ENCODE data around the gene PCDHGA1.
"Not testable (repeated sequence)": the region's sequence is repeated elsewhere in the genome, so short reads cannot be mapped to it uniquely, and the experiment has no call there.

DNA sequence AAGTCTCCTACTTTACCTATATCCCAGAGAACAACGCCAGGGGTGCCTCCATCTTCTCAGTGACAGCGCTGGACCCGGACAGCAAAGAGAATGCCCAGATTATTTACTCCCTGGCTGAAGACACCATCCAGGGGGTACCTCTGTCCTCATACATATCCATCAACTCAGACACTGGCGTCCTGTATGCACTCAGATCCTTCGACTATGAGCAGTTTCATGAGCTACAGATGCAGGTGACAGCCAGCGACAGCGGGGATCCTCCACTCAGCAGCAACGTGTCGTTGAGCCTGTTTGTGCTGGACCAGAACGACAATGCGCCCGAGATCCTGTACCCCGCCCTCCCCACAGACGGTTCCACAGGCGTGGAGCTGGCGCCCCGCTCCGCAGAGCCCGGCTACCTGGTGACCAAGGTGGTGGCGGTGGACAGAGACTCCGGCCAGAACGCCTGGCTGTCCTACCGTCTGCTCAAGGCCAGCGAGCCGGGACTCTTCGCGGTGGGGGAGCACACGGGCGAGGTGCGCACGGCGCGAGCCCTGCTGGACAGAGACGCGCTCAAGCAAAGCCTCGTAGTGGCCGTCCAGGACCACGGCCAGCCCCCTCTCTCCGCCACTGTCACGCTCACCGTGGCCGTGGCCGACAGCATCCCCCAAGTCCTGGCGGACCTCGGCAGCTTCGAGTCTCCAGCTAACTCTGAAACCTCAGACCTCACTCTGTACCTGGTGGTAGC lies 84.4 kb downstream of the PCDHGA1 start:
- TF ChIP-seq RFX5, POLR2A, MAFK, SMC3 (IDR thresholded peaks at IDR 0.05; ENCODE audit: low read depth, low read length): not testable (repeated sequence)
- TF ChIP-seq, protein P1, sequence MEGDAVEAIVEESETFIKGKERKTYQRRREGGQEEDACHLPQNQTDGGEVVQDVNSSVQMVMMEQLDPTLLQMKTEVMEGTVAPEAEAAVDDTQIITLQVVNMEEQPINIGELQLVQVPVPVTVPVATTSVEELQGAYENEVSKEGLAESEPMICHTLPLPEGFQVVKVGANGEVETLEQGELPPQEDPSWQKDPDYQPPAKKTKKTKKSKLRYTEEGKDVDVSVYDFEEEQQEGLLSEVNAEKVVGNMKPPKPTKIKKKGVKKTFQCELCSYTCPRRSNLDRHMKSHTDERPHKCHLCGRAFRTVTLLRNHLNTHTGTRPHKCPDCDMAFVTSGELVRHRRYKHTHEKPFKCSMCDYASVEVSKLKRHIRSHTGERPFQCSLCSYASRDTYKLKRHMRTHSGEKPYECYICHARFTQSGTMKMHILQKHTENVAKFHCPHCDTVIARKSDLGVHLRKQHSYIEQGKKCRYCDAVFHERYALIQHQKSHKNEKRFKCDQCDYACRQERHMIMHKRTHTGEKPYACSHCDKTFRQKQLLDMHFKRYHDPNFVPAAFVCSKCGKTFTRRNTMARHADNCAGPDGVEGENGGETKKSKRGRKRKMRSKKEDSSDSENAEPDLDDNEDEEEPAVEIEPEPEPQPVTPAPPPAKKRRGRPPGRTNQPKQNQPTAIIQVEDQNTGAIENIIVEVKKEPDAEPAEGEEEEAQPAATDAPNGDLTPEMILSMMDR (conservative IDR thresholded peaks at IDR 0.05; ENCODE audit: low read depth, low read length) = not testable (repeated sequence)
- TF ChIP-seq, protein P2, sequence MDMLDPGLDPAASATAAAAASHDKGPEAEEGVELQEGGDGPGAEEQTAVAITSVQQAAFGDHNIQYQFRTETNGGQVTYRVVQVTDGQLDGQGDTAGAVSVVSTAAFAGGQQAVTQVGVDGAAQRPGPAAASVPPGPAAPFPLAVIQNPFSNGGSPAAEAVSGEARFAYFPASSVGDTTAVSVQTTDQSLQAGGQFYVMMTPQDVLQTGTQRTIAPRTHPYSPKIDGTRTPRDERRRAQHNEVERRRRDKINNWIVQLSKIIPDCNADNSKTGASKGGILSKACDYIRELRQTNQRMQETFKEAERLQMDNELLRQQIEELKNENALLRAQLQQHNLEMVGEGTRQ (IDR thresholded peaks at IDR 0.05; ENCODE audit: low read depth, low read length) = not testable (repeated sequence)
